K562 (cell line): Measurements from ENCODE around the gene GET3. TPM values are rescaled to one million over a fixed set of nuclear protein-coding genes. Genes with fewer than 3 reads are reported as not detected.

Experiments
- CEBPZ ChIP-seq: fragments of 150-350 bp; IDR thresholded peaks from 2 replicates; pipeline ENCODE4 v1.6.1; 2014; ENCODE audit warnings: low read depth, mild to moderate bottlenecking, low read length, borderline replicate concordance
- CHD4 ChIP-seq: fragments of 200-600 bp; sonication (generic); IDR thresholded peaks from 3 replicates; pipeline ENCODE4 v1.6.1; 2012; ENCODE audit warnings: low read depth, mild to moderate bottlenecking, mixed read lengths, low read length, inconsistent platforms; ENCODE audit not compliant: insufficient read depth, insufficient replicate concordance, poor library complexity, severe bottlenecking
- HINFP ChIP-seq: fragments of 450-650 bp; conservative IDR thresholded peaks from 2 replicates; pipeline ENCODE4 v1.6.1; 2016; ENCODE audit warnings: missing genetic modification characterization, low read depth, mild to moderate bottlenecking, control low read depth, missing compliant biosample characterization
- IRF2 ChIP-seq: sonication (generic); formaldehyde crosslinking; IDR thresholded peaks from 2 replicates; pipeline ENCODE4 v1.8.1; 2022; ENCODE audit warnings: mild to moderate bottlenecking, missing genetic modification reagents
- KLF1 ChIP-seq: fragments of 450-650 bp; IDR thresholded peaks from 2 replicates; pipeline ENCODE4 v1.6.1; 2016; ENCODE audit warnings: missing genetic modification characterization, missing compliant biosample characterization
- POLR2G ChIP-seq: fragments of 200-400 bp; formaldehyde crosslinking; IDR thresholded peaks from 2 replicates; pipeline ENCODE4 v1.6.1; 2017; ENCODE audit warnings: low read depth, mild to moderate bottlenecking, antibody characterized with exemption, low read length, moderate library complexity
- RHOXF2B ChIP-seq: fragments of 250-450 bp; sonication (Bioruptor Pico); conservative IDR thresholded peaks from 2 replicates; pipeline ENCODE4 v1.5.1; 2021
- SRF ChIP-seq, 2 experiments: fragments of 250-450, 450-650 bp in 1 of 2; sonication (Bioruptor Pico) in 1 of 2; sonication (generic) in 1 of 2; formaldehyde crosslinking; IDR thresholded peaks; 2 replicates each; pipeline versions ENCODE4 v1.5.0 to v1.5.1; 2020 to 2022; ENCODE audit warnings: mild to moderate bottlenecking in 1 of 2, missing genetic modification reagents in 1 of 2
- TEAD2 ChIP-seq: fragments of 450-650 bp; IDR thresholded peaks from 2 replicates; pipeline ENCODE4 v1.6.1; 2016; ENCODE audit warnings: missing genetic modification characterization, control low read depth, missing compliant biosample characterization
- ZNF12 ChIP-seq: sonication (generic); formaldehyde crosslinking; IDR thresholded peaks from 2 replicates; pipeline ENCODE4 v1.4.0; 2020; ENCODE audit warnings: mild to moderate bottlenecking, missing genetic modification reagents
- ZNF197 ChIP-seq: fragments of 200-800 bp; sonication (Bioruptor generic); IDR thresholded peaks from 2 replicates; pipeline ENCODE4 v1.6.1; 2016; ENCODE audit warnings: low read depth, missing genetic modification characterization, missing compliant biosample characterization
- ZNF431 ChIP-seq: sonication (generic); formaldehyde crosslinking; IDR thresholded peaks from 2 replicates; pipeline ENCODE4 v1.8.0; 2022; ENCODE audit warnings: mild to moderate bottlenecking, missing genetic modification reagents
- ZNF76 ChIP-seq: fragments of 250-450 bp; sonication (Bioruptor Pico); IDR thresholded peaks from 2 replicates; pipeline ENCODE4 v1.4.0; 2020; ENCODE audit warnings: mild to moderate bottlenecking, moderate library complexity, borderline replicate concordance
- ZNF830 ChIP-seq: fragments of 250-450 bp; sonication (Bioruptor Pico); IDR thresholded peaks from 2 replicates; pipeline ENCODE4 v1.5.0; 2021; ENCODE audit warnings: mild to moderate bottlenecking
- polyA plus RNA-seq, 8 experiments: library from polyadenylated mRNA; depleted of rRNA in 4 of 8; stranded (reverse) in 5 of 8; unstranded in 3 of 8; fragments of >200 nt; fragmentation: Nextera tagmentation in 2 of 8; fragmentation: Illumina TruSeq in 1 of 8; extraction: Ambion mirVana in 2 of 8; extraction: Trizol in 1 of 8; gene quantifications; 2 replicates each; pipeline versions ENCODE4 v1.2.1 to v1.2.3, GENCODE V29; 2011 to 2014; ENCODE audit warnings: inconsistent platforms in 1 of 8, missing spikeins in 1 of 8
- total RNA-seq, 7 experiments: library from RNA; depleted of rRNA in 6 of 7; stranded (reverse); fragments of >200 nt in 6 of 7; fragmentation: Illumina TruSeq in 2 of 7; extraction: Trizol in 2 of 7; gene quantifications; 2 replicates each; pipeline versions ENCODE4 v1.2.1 to v1.2.3, GENCODE V29; 2011 to 2021; ENCODE audit warnings: low replicate concordance in 1 of 7

GET3 gene
- total and polyA plus RNA-seq, 9 of the 15 experiments (the other 6 are each of a cell fraction or from before 2014, with no cell fraction given) = 8.3 to 83.5 (median 51.8) TPM

GRCh38 chr19:12796146-12797071, 59.1 kb downstream of the GET3 start (continued):
- TF ChIP-seq POLR2G = peak; percentile 29
- TF ChIP-seq ZNF197 (CRISPR knock-in tag) = no peak
- TF ChIP-seq RHOXF2B (CRISPR knock-in tag) = no peak
- no peak for TF ChIP-seq SRF (CRISPR knock-in tag; IDR thresholded peaks at IDR 0.05)
- TF ChIP-seq CHD4 = no peak
- no peak for TF ChIP-seq HINFP (tag)
- TF ChIP-seq TEAD2 = no peak
- no peak for TF ChIP-seq KLF1 (tag)
- TF ChIP-seq ZNF76 = no peak
- TF ChIP-seq IRF2 (CRISPR knock-in tag) = no peak
- no peak for TF ChIP-seq ZNF12 (CRISPR knock-in tag)
- no peak for TF ChIP-seq ZNF431
- no peak for TF ChIP-seq CEBPZ
- no peak for TF ChIP-seq ZNF830 (CRISPR knock-in tag)
